ENCODE results near the gene COBL.
A peak's percentile ranks its signal among the peaks of the same experiment; 100 is the strongest.
"Not testable (repeated sequence)": the region's sequence is repeated elsewhere in the genome, so short reads cannot be mapped to it uniquely, and the experiment has no call there.

Gene COBL

GRCh38 chr7:51213618-51214017 lies 103.0 kb downstream of the COBL start:
- DNase-seq (ENCODE audit: extremely low read depth in 1 of 2, low read depth in 1 of 2), result no peak

GRCh38 chr7:51210766-51211165 lies 105.8 kb downstream of the COBL start:
- no peak for DNase-seq (ENCODE audit: extremely low read depth in 1 of 2, low read depth in 1 of 2)

- DNase-seq (ENCODE audit: extremely low read depth in 1 of 2, low read depth in 1 of 2), result no peak
These were observed 107.2 kb downstream of the COBL start for GRCh38 chr7:51209426-51209825.

GRCh38 chr7:51208125-51208524 lies 108.5 kb downstream of the COBL start:
- DNase-seq (ENCODE audit: extremely low read depth in 1 of 2, low read depth in 1 of 2), result not testable (repeated sequence)

GRCh38 chr7:51198654-51199053 lies 118.0 kb downstream of the COBL start:
- no peak for DNase-seq (ENCODE audit: extremely low read depth in 1 of 2, low read depth in 1 of 2)

GRCh38 chr7:51190969-51191368 lies 125.6 kb downstream of the COBL start:
- no peak for DNase-seq (ENCODE audit: extremely low read depth in 1 of 2, low read depth in 1 of 2)

GRCh38 chr7:51189777-51190176 lies 126.8 kb downstream of the COBL start:
- no peak for DNase-seq (ENCODE audit: extremely low read depth in 1 of 2, low read depth in 1 of 2)

GRCh38 chr7:51188987-51189386 lies 127.6 kb downstream of the COBL start:
- no peak for DNase-seq (ENCODE audit: extremely low read depth in 1 of 2, low read depth in 1 of 2)

- no peak for DNase-seq (ENCODE audit: extremely low read depth in 1 of 2, low read depth in 1 of 2)
These were observed 128.7 kb downstream of the COBL start for GRCh38 chr7:51187941-51188340.

GRCh38 chr7:51186531-51186930 lies 130.1 kb downstream of the COBL start:
- DNase-seq (ENCODE audit: extremely low read depth in 1 of 2, low read depth in 1 of 2), result no peak

GRCh38 chr7:51182636-51183166 lies 133.9 kb downstream of the COBL start:
- no peak for DNase-seq (ENCODE audit: extremely low read depth in 1 of 2, low read depth in 1 of 2)

GRCh38 chr7:51180092-51180491 lies 136.5 kb downstream of the COBL start:
- no peak for DNase-seq (ENCODE audit: extremely low read depth in 1 of 2, low read depth in 1 of 2)

- DNase-seq (ENCODE audit: extremely low read depth in 1 of 2, low read depth in 1 of 2), result no peak
These were observed 140.6 kb downstream of the COBL start for GRCh38 chr7:51175992-51176388.

- DNase-seq (ENCODE audit: extremely low read depth in 1 of 2, low read depth in 1 of 2), result no peak
These were observed 141.2 kb downstream of the COBL start for GRCh38 chr7:51175316-51175991.

GRCh38 chr7:51165337-51165736 lies 151.3 kb downstream of the COBL start:
- DNase-seq (ENCODE audit: extremely low read depth in 1 of 2, low read depth in 1 of 2), result no peak

- DNase-seq (ENCODE audit: extremely low read depth in 1 of 2, low read depth in 1 of 2), result peak in 1 of 2 donors; percentile 30
These were observed 153.8 kb downstream of the COBL start for GRCh38 chr7:51162724-51163329.

- no peak for DNase-seq (ENCODE audit: extremely low read depth in 1 of 2, low read depth in 1 of 2)
These were observed 154.7 kb downstream of the COBL start for GRCh38 chr7:51161937-51162336.

GRCh38 chr7:51160990-51161615 lies 155.5 kb downstream of the COBL start:
- peak in 1 of 2 donors; percentile 29 for DNase-seq (ENCODE audit: extremely low read depth in 1 of 2, low read depth in 1 of 2)

GRCh38 chr7:51160411-51160810 lies 156.2 kb downstream of the COBL start:
- no peak for DNase-seq (ENCODE audit: extremely low read depth in 1 of 2, low read depth in 1 of 2)

- DNase-seq (ENCODE audit: extremely low read depth in 1 of 2, low read depth in 1 of 2), result no peak
These were observed 157.7 kb downstream of the COBL start for GRCh38 chr7:51158742-51159445.

- no peak for DNase-seq (ENCODE audit: extremely low read depth in 1 of 2, low read depth in 1 of 2)
These were observed 158.4 kb downstream of the COBL start for GRCh38 chr7:51158211-51158610.

All from activated CD8-positive, alpha-beta memory T cell treated with anti-CD3 and anti-CD28 coated beads for 1 hour (primary cell).